Measurements from ENCODE around the gene C2CD3. TPM values are rescaled to one million over a fixed set of nuclear protein-coding genes. Genes with fewer than 3 reads are reported as not detected.

The C2CD3 gene
- total RNA-seq, 4 donors from 2014 or later = 16.8 to 50.3 (median 29.0) TPM

GRCh38 chr11:74205181-74205580, 34.4 kb upstream of the C2CD3 start:
- peaks cover 0 to 36% (median 0%) of the 10 kb centered on the region in 3 donors for H3K36me3 ChIP-seq

GRCh38 chr11:74204701-74205100, 33.9 kb upstream of the C2CD3 start:
- H3K9me3 ChIP-seq = no peaks in the 10 kb centered on the region
- H3K36me3 ChIP-seq = peaks cover 0 to 32% (median 0%) of the 10 kb centered on the region in 3 donors
- no peaks in the 10 kb centered on the region for H3K4me1 ChIP-seq
- no peak overlapping the region for H3K4me3 ChIP-seq
- H3K27me3 ChIP-seq = no peaks in the 10 kb centered on the region
- no peak for DNase-seq
- H3K27ac ChIP-seq = no peak overlapping the region
- TF ChIP-seq CTCF (IDR thresholded peaks at IDR 0.05) (no peak), POLR2A (IDR thresholded peaks at IDR 0.05) (no peak)

More at GRCh38 chr11:74205181-74205580, 34.4 kb upstream of the C2CD3 start:
- Histone ChIP-seq H3K9me3 (no peaks in the 10 kb centered on the region), H3K4me1 (no peaks in the 10 kb centered on the region), H3K27ac (no peak overlapping the region), H3K4me3 (no peak overlapping the region), H3K27me3 (no peaks in the 10 kb centered on the region)
- no peak for TF ChIP-seq POLR2A (IDR thresholded peaks at IDR 0.05)
- no peak for TF ChIP-seq CTCF (IDR thresholded peaks at IDR 0.05)
- no peak for DNase-seq

- no peak for DNase-seq
- H3K36me3 ChIP-seq = peaks cover 0 to 24% (median 0%) of the 10 kb centered on the region in 3 donors
- H3K9me3 ChIP-seq = no peaks in the 10 kb centered on the region
- H3K27ac ChIP-seq = no peak overlapping the region
- no peak overlapping the region for H3K4me3 ChIP-seq
- no peaks in the 10 kb centered on the region for H3K27me3 ChIP-seq
- no peaks in the 10 kb centered on the region for H3K4me1 ChIP-seq
- TF ChIP-seq CTCF (IDR thresholded peaks at IDR 0.05) (no peak), POLR2A (IDR thresholded peaks at IDR 0.05) (no peak)
Measured at GRCh38 chr11:74203966-74204365, 33.2 kb upstream of the C2CD3 start.

GRCh38 chr11:74196781-74197486, 26.1 kb upstream of the C2CD3 start:
- Histone ChIP-seq H3K27me3 (no peaks in the 10 kb centered on the region), H3K27ac (no peak overlapping the region)

GRCh38 chr11:74195828-74196227, 25.0 kb upstream of the C2CD3 start:
- TF ChIP-seq POLR2A (IDR thresholded peaks at IDR 0.05) (no peak), CTCF (IDR thresholded peaks at IDR 0.05) (no peak)

More at GRCh38 chr11:74196781-74197486, 26.1 kb upstream of the C2CD3 start:
- no peak for DNase-seq
- no peak overlapping the region for H3K4me3 ChIP-seq
- H3K4me1 ChIP-seq = no peaks in the 10 kb centered on the region
- H3K9me3 ChIP-seq = no peaks in the 10 kb centered on the region
- H3K36me3 ChIP-seq = no peaks in the 10 kb centered on the region
- no peak for TF ChIP-seq POLR2A (IDR thresholded peaks at IDR 0.05)
- TF ChIP-seq CTCF (IDR thresholded peaks at IDR 0.05) = no peak

More at GRCh38 chr11:74195828-74196227, 25.0 kb upstream of the C2CD3 start:
- no peak for DNase-seq
- no peaks in the 10 kb centered on the region for H3K36me3 ChIP-seq
- no peaks in the 10 kb centered on the region for H3K9me3 ChIP-seq
- H3K27ac ChIP-seq = no peak overlapping the region
- H3K4me3 ChIP-seq = no peak overlapping the region
- no peaks in the 10 kb centered on the region for H3K4me1 ChIP-seq
- no peaks in the 10 kb centered on the region for H3K27me3 ChIP-seq
